ENCODE measurements around the gene RAPGEF3. TPM values are rescaled to one million over a fixed set of nuclear protein-coding genes. Genes with fewer than 3 reads are reported as not detected.

Gene RAPGEF3
- total and polyA plus RNA-seq, 2 experiments from 2014 or later = 2.1 to 2.6 TPM

- no peak overlapping the region for H3K4me2 ChIP-seq
- no peaks in the 10 kb centered on the region for H3K9me2 ChIP-seq (replicated peaks; ENCODE audit: insufficient read depth)
- H2AFZ ChIP-seq = no peak overlapping the region
- no peaks in the 10 kb centered on the region for H3K9me3 ChIP-seq (ENCODE audit: low read depth)
- no peaks in the 10 kb centered on the region for H4K20me1 ChIP-seq (ENCODE audit: insufficient read depth, poor library complexity, severe bottlenecking)
- H3K4me3 ChIP-seq = no peak overlapping the region
- WGBS (ENCODE audit: low lambda C conversion rate, missing lambda C conversion rate) = 99% methylated on average over 13 of the region's 14 CpGs
- no peaks in the 10 kb centered on the region for H3K79me2 ChIP-seq
- H3K36me3 ChIP-seq (replicated peaks; ENCODE audit: insufficient read depth, low read depth) = no peaks in the 10 kb centered on the region
- no peaks in the 10 kb centered on the region for H3K4me1 ChIP-seq (ENCODE audit: insufficient read depth)
- no peak for TF ChIP-seq EZH2 (IDR thresholded peaks at IDR 0.05; ENCODE audit: borderline replicate concordance)
- TF ChIP-seq EZH2phosphoT487 (IDR thresholded peaks at IDR 0.05; ENCODE audit: low read depth, severe bottlenecking, unreplicated experiment) = no peak
- no peak for TF ChIP-seq CTCF (IDR thresholded peaks at IDR 0.05; ENCODE audit: poor library complexity)
- DNase-seq (ENCODE audit: low spot score) = no peak
- no peaks in the 10 kb centered on the region for H3K27me3 ChIP-seq
- no peak overlapping the region for H3K27ac ChIP-seq
These were observed 32.7 kb upstream of the RAPGEF3 start for GRCh38 chr12:47791351-47791746.

GRCh38 chr12:47790676-47791350 lies 32.1 kb upstream of the RAPGEF3 start:
- DNase-seq (ENCODE audit: low spot score) = no peak
- H3K27me3 ChIP-seq = no peaks in the 10 kb centered on the region
- no peak for TF ChIP-seq EZH2phosphoT487 (IDR thresholded peaks at IDR 0.05; ENCODE audit: low read depth, severe bottlenecking, unreplicated experiment)
- no peak for TF ChIP-seq EZH2 (IDR thresholded peaks at IDR 0.05; ENCODE audit: borderline replicate concordance)
- TF ChIP-seq CTCF (IDR thresholded peaks at IDR 0.05; ENCODE audit: poor library complexity) = no peak
- no peaks in the 10 kb centered on the region for H3K79me2 ChIP-seq
- WGBS (ENCODE audit: low lambda C conversion rate, missing lambda C conversion rate) = 97% methylated on average over 17 of the region's 20 CpGs
- no peaks in the 10 kb centered on the region for H3K9me3 ChIP-seq (ENCODE audit: low read depth)
- H3K27ac ChIP-seq = no peak overlapping the region
- no peak overlapping the region for H3K4me3 ChIP-seq
- H3K36me3 ChIP-seq (replicated peaks; ENCODE audit: insufficient read depth, low read depth) = no peaks in the 10 kb centered on the region
- no peak overlapping the region for H3K4me2 ChIP-seq
- no peaks in the 10 kb centered on the region for H3K9me2 ChIP-seq (replicated peaks; ENCODE audit: insufficient read depth)
- no peaks in the 10 kb centered on the region for H4K20me1 ChIP-seq (ENCODE audit: insufficient read depth, poor library complexity, severe bottlenecking)
- H3K4me1 ChIP-seq (ENCODE audit: insufficient read depth) = no peaks in the 10 kb centered on the region
- H2AFZ ChIP-seq = no peak overlapping the region

GRCh38 chr12:47789712-47790489 lies 31.2 kb upstream of the RAPGEF3 start:
- Histone ChIP-seq H3K9me2 (replicated peaks; ENCODE audit: insufficient read depth) (no peaks in the 10 kb centered on the region), H3K4me3 (no peak overlapping the region), H2AFZ (no peak overlapping the region), H3K36me3 (replicated peaks; ENCODE audit: insufficient read depth, low read depth) (no peaks in the 10 kb centered on the region), H3K4me1 (ENCODE audit: insufficient read depth) (no peaks in the 10 kb centered on the region), H3K79me2 (no peaks in the 10 kb centered on the region), H3K4me2 (no peak overlapping the region), H3K27me3 (no peaks in the 10 kb centered on the region), H3K9me3 (ENCODE audit: low read depth) (no peaks in the 10 kb centered on the region), H4K20me1 (ENCODE audit: insufficient read depth, poor library complexity, severe bottlenecking) (no peaks in the 10 kb centered on the region), H3K27ac (no peak overlapping the region)
- WGBS (ENCODE audit: low lambda C conversion rate, missing lambda C conversion rate) = 95% methylated on average over 19 of the region's 22 CpGs
- DNase-seq (ENCODE audit: low spot score) = no peak
- TF ChIP-seq CTCF (IDR thresholded peaks at IDR 0.05; ENCODE audit: poor library complexity) (no peak), EZH2 (IDR thresholded peaks at IDR 0.05; ENCODE audit: borderline replicate concordance) (no peak), EZH2phosphoT487 (IDR thresholded peaks at IDR 0.05; ENCODE audit: low read depth, severe bottlenecking, unreplicated experiment) (no peak)
